Tibial nerve (tissue), 4 donors: ENCODE results near the gene EIF1AX. TPM values are rescaled to one million over a fixed set of nuclear protein-coding genes. Genes with fewer than 3 reads are reported as not detected.
A peak's percentile ranks its signal among the peaks of the same experiment; 100 is the strongest.

Experiments used
- DNase-seq, 2 donors: peaks; one replicate each; pipeline ENCODE4 v3.0.0-alpha.2; 2019; ENCODE audit warnings: low spot score in 2 of 2
- H3K27ac ChIP-seq, 4 donors: fragments of 200-600 bp; sonication (generic) in 3 of 4; one replicate each; pipeline ENCODE4 v1.5.1; 2017 to 2019; ENCODE audit warnings: mild to moderate bottlenecking in 1 of 4
- H3K27me3 ChIP-seq, 2 donors: fragments of 200-600 bp; sonication (generic) in 1 of 2; one replicate each; pipeline versions ENCODE4 v1.5.1 to v1.6.0; 2017 to 2019
- H3K36me3 ChIP-seq, 3 donors: fragments of 200-600 bp; sonication (generic); one replicate each; pipeline ENCODE4 v1.5.1; 2018 to 2019
- H3K4me1 ChIP-seq, 4 donors: fragments of 200-600 bp; sonication (generic) in 3 of 4; one replicate each; pipeline ENCODE4 v1.5.1; 2017 to 2019
- H3K4me3 ChIP-seq, 4 donors: fragments of 200-600 bp; sonication (generic) in 3 of 4; one replicate each; pipeline ENCODE4 v1.5.1; 2017 to 2019; ENCODE audit warnings: mild to moderate bottlenecking in 1 of 4, moderate library complexity in 1 of 4
- H3K9me3 ChIP-seq, 4 donors: fragments of 200-600 bp; sonication (generic) in 3 of 4; one replicate each; pipeline ENCODE4 v1.5.1; 2017 to 2019
- CTCF ChIP-seq, 5 experiments: fragments of 200-600 bp in 3 of 5; fragments of 450-650 bp in 2 of 5; sonication (generic) in 3 of 5; IDR thresholded peaks; one replicate each; pipeline ENCODE4 v1.5.1; 2016 to 2019; ENCODE audit warnings: antibody characterized with exemption in 5 of 5, mild to moderate bottlenecking in 3 of 5, moderate library complexity in 2 of 5
- EP300 ChIP-seq, 2 donors: sonication (generic); formaldehyde crosslinking; IDR thresholded peaks; one replicate each; pipeline ENCODE4 v1.6.1; 2017; ENCODE audit warnings: antibody characterized with exemption in 2 of 2, mild to moderate bottlenecking in 1 of 2
- POLR2A ChIP-seq, 2 donors: fragments of 450-650 bp; IDR thresholded peaks; one replicate each; pipeline ENCODE4 v1.6.1; 2017; ENCODE audit warnings: antibody characterized with exemption in 2 of 2, mild to moderate bottlenecking in 2 of 2, moderate library complexity in 2 of 2
- WGBS, 2 donors: methylation state at CpG; one replicate each; pipeline ENCODE4 v1.1.5; 2018; 5-methylcytosine and 5-hydroxymethylcytosine counted together
- total RNA-seq, 4 donors: library from RNA; depleted of rRNA; stranded (reverse); fragments of >200 nt; gene quantifications; one replicate each; pipeline ENCODE4 v1.1.0, GENCODE V29; 2016

EIF1AX gene
- total RNA-seq, 4 donors from 2014 or later: 26.3 to 74.1 (median 53.8) TPM

GRCh38 chrX:20151689-20152088, 10.1 kb upstream of the EIF1AX start:
- Histone ChIP-seq H3K27ac (no peak overlapping the region), H3K36me3 (peaks cover 0 to 34% (median 0%) of the 10 kb centered on the region in 3 donors), H3K9me3 (no peaks in the 10 kb centered on the region), H3K4me3 (no peak overlapping the region), H3K4me1 (no peaks in the 10 kb centered on the region), H3K27me3 (peaks cover 0 to 7% of the 10 kb centered on the region in 2 donors)
- DNase-seq: no peak
- 93 to 100% methylated on average over 3 of the region's 3 CpGs for WGBS, 2 donors
- TF ChIP-seq CTCF (IDR thresholded peaks at IDR 0.05): no peak
- TF ChIP-seq POLR2A (IDR thresholded peaks at IDR 0.05): no peak
- TF ChIP-seq EP300 (IDR thresholded peaks at IDR 0.05): no peak

- H3K9me3 ChIP-seq: no peaks in the 10 kb centered on the region
- DNase-seq: no peak
- no peak overlapping the region for H3K27ac ChIP-seq
- WGBS, 2 donors: 53 to 70% methylated on average over 2 of the region's 2 CpGs
- H3K4me3 ChIP-seq: no peak overlapping the region
- TF ChIP-seq EP300 (IDR thresholded peaks at IDR 0.05) (no peak), CTCF (IDR thresholded peaks at IDR 0.05) (no peak), POLR2A (IDR thresholded peaks at IDR 0.05) (no peak)
- H3K27me3 ChIP-seq: no peaks in the 10 kb centered on the region
- peaks cover 0 to 17% (median 0%) of the 10 kb centered on the region in 3 donors for H3K36me3 ChIP-seq
- no peaks in the 10 kb centered on the region for H3K4me1 ChIP-seq
Observed at GRCh38 chrX:20149326-20149725, 7.7 kb upstream of the EIF1AX start.

- WGBS, 2 donors: 80 to 93% methylated on average over 1 of the region's 1 CpG
- Histone ChIP-seq H3K4me3 (no peak overlapping the region), H3K9me3 (no peaks in the 10 kb centered on the region), H3K27me3 (no peaks in the 10 kb centered on the region), H3K36me3 (peaks cover 0 to 6% (median 0%) of the 10 kb centered on the region in 3 donors), H3K4me1 (no peaks in the 10 kb centered on the region), H3K27ac (no peak overlapping the region)
- no peak for DNase-seq
- TF ChIP-seq POLR2A (IDR thresholded peaks at IDR 0.05): no peak
- TF ChIP-seq EP300 (IDR thresholded peaks at IDR 0.05): no peak
- TF ChIP-seq CTCF (IDR thresholded peaks at IDR 0.05): no peak
Observed at GRCh38 chrX:20147561-20147960, 5.9 kb upstream of the EIF1AX start.

- H3K27ac ChIP-seq: no peak overlapping the region
- H3K36me3 ChIP-seq: no peaks in the 10 kb centered on the region
- WGBS, 2 donors: 87 to 90% methylated on average over 1 to 3 of the region's 3 CpGs
- DNase-seq: no peak
- no peak for TF ChIP-seq CTCF (IDR thresholded peaks at IDR 0.05)
- TF ChIP-seq EP300 (IDR thresholded peaks at IDR 0.05): no peak
- no peak for TF ChIP-seq POLR2A (IDR thresholded peaks at IDR 0.05)
- no peaks in the 10 kb centered on the region for H3K9me3 ChIP-seq
- peaks cover 0 to 7% (median 3%) of the 10 kb centered on the region in 4 donors for H3K4me1 ChIP-seq
- H3K4me3 ChIP-seq: no peak overlapping the region
- H3K27me3 ChIP-seq: no peaks in the 10 kb centered on the region
Observed at GRCh38 chrX:20144491-20144890, 2.9 kb upstream of the EIF1AX start.

- Histone ChIP-seq H3K36me3 (no peaks in the 10 kb centered on the region), H3K4me3 (no peak overlapping the region), H3K4me1 (peaks cover 0 to 15% (median 6%) of the 10 kb centered on the region in 4 donors), H3K9me3 (no peaks in the 10 kb centered on the region), H3K27me3 (no peaks in the 10 kb centered on the region), H3K27ac (peak overlapping the region in 1 of 4 donors; percentile 89)
- no peak for DNase-seq
- no peak for TF ChIP-seq POLR2A (IDR thresholded peaks at IDR 0.05)
- no peak for TF ChIP-seq EP300 (IDR thresholded peaks at IDR 0.05)
- TF ChIP-seq CTCF (IDR thresholded peaks at IDR 0.05): no peak
- 54 to 61% methylated on average over 2 of the region's 2 CpGs for WGBS, 2 donors
Observed at GRCh38 chrX:20143561-20143960, 1.9 kb upstream of the EIF1AX start.
